Mesenchymal stem cell (in vitro differentiated cells and primary cell): ENCODE data around the gene CYBA.
A peak's percentile ranks its signal among the peaks of the same experiment; 100 is the strongest.

Experiments
- DNase-seq: peaks from one replicate; pipeline ENCODE4 v3.0.0-alpha.2; 2013
- H2AFZ ChIP-seq: one replicate; pipeline ENCODE4 v1.6.1; 2013; ENCODE audit warnings: low read depth, mild to moderate bottlenecking, control low read depth, inconsistent platforms, low read length, moderate library complexity
- H2AK5ac ChIP-seq: 2 replicates; pipeline ENCODE4 v1.6.1; 2013; ENCODE audit warnings: low read length, moderate library complexity, mild to moderate bottlenecking, inconsistent platforms; ENCODE audit not compliant: severe bottlenecking
- H2BK120ac ChIP-seq: one replicate; pipeline ENCODE4 v1.6.1; 2013; ENCODE audit warnings: low read depth, mild to moderate bottlenecking, inconsistent platforms, low read length, moderate library complexity
- H2BK12ac ChIP-seq, 2 experiments: one replicate each; pipeline ENCODE4 v1.6.1; 2013; ENCODE audit warnings: inconsistent platforms in 2 of 2, low read length in 2 of 2, mild to moderate bottlenecking in 2 of 2, moderate library complexity in 2 of 2, control low read depth in 1 of 2
- H2BK15ac ChIP-seq: one replicate; pipeline ENCODE4 v1.6.1; 2013; ENCODE audit warnings: mild to moderate bottlenecking, low read depth, inconsistent platforms; ENCODE audit not compliant: poor library complexity, severe bottlenecking
- H2BK5ac ChIP-seq: 2 replicates; pipeline ENCODE4 v1.6.1; 2013; ENCODE audit warnings: low read depth, mild to moderate bottlenecking, low read length, control low read depth, inconsistent platforms; ENCODE audit not compliant: poor library complexity, severe bottlenecking
- H3K14ac ChIP-seq, 2 experiments: one replicate each; pipeline ENCODE4 v1.6.1; 2013; ENCODE audit warnings: inconsistent platforms in 2 of 2, low read length in 2 of 2, control low read depth in 1 of 2, mild to moderate bottlenecking in 1 of 2, moderate library complexity in 1 of 2
- H3K18ac ChIP-seq, 2 experiments: one replicate each; pipeline ENCODE4 v1.6.1; 2013; ENCODE audit warnings: inconsistent platforms in 2 of 2, low read length in 2 of 2, control low read depth in 1 of 2, low read depth in 1 of 2, mild to moderate bottlenecking in 1 of 2
- H3K23ac ChIP-seq, 2 experiments: one replicate each; pipeline ENCODE4 v1.6.1; 2013; ENCODE audit warnings: inconsistent platforms in 2 of 2, low read length in 2 of 2, mild to moderate bottlenecking in 2 of 2, moderate library complexity in 2 of 2, control low read depth in 1 of 2
- H3K27ac ChIP-seq: 2 replicates; pipeline ENCODE4 v1.5.1; 2013; ENCODE audit warnings: mild to moderate bottlenecking, moderate library complexity, low read length, control low read depth, inconsistent platforms; ENCODE audit not compliant: poor library complexity, severe bottlenecking
- H3K27me3 ChIP-seq, 2 experiments: 2 replicates each; pipeline versions ENCODE4 v1.6.1 to v1.7.0; 2013; ENCODE audit warnings: low read length in 2 of 2, mild to moderate bottlenecking in 2 of 2, moderate library complexity in 2 of 2, control low read depth in 1 of 2, inconsistent platforms in 1 of 2; ENCODE audit not compliant: control insufficient read depth in 1 of 2, insufficient read depth in 1 of 2
- H3K36me3 ChIP-seq, 2 experiments: 2 replicates each; pipeline versions ENCODE4 v1.6.1 to v1.7.0; 2013; ENCODE audit warnings: low read length in 2 of 2, control low read depth in 1 of 2, inconsistent platforms in 1 of 2, low read depth in 1 of 2, mild to moderate bottlenecking in 1 of 2; ENCODE audit not compliant: insufficient read depth in 2 of 2, control insufficient read depth in 1 of 2
- H3K4ac ChIP-seq, 2 experiments: one replicate each; pipeline ENCODE4 v1.6.1; 2013; ENCODE audit warnings: inconsistent platforms in 2 of 2, low read length in 2 of 2, mild to moderate bottlenecking in 2 of 2, moderate library complexity in 2 of 2, control low read depth in 1 of 2, low read depth in 1 of 2
- H3K4me1 ChIP-seq: 2 replicates; pipeline ENCODE4 v1.6.1; 2013; ENCODE audit warnings: low read depth, low read length, control low read depth; ENCODE audit not compliant: control insufficient read depth, insufficient read depth
- H3K4me2 ChIP-seq: 2 replicates; pipeline ENCODE4 v1.6.1; 2013; ENCODE audit warnings: low read length, mild to moderate bottlenecking, inconsistent platforms; ENCODE audit not compliant: poor library complexity, severe bottlenecking
- H3K4me3 ChIP-seq, 2 experiments: 2 replicates each; pipeline versions ENCODE4 v1.5.1 to v1.7.0; 2013; ENCODE audit warnings: low read length in 2 of 2, mild to moderate bottlenecking in 2 of 2, control low read depth in 1 of 2, low read depth in 1 of 2; ENCODE audit not compliant: insufficient read depth in 1 of 2
- H3K79me1 ChIP-seq: replicated peaks from 2 replicates; pipeline ENCODE4 v1.6.1; 2013; ENCODE audit warnings: mild to moderate bottlenecking, control low read depth, low read length, inconsistent platforms; ENCODE audit not compliant: poor library complexity, severe bottlenecking
- H3K9ac ChIP-seq: 2 replicates; pipeline ENCODE4 v1.7.0; 2013; ENCODE audit warnings: mild to moderate bottlenecking, low read length, moderate library complexity
- H3K9me3 ChIP-seq: 2 replicates; pipeline ENCODE4 v1.7.0; 2013; ENCODE audit warnings: mild to moderate bottlenecking, low read length; ENCODE audit not compliant: control insufficient read depth
- H4K8ac ChIP-seq: one replicate; pipeline ENCODE4 v1.6.1; 2013; ENCODE audit warnings: inconsistent platforms, mild to moderate bottlenecking, low read length, moderate library complexity
- H4K91ac ChIP-seq: one replicate; pipeline ENCODE4 v1.6.1; 2013; ENCODE audit warnings: mild to moderate bottlenecking, low read length, inconsistent platforms
- WGBS: methylation state at CpG from one replicate; pipeline ENCODE4 v1.1.7; 2013; ENCODE audit warnings: mixed read lengths; 5-methylcytosine and 5-hydroxymethylcytosine counted together

CYBA gene

DNA sequence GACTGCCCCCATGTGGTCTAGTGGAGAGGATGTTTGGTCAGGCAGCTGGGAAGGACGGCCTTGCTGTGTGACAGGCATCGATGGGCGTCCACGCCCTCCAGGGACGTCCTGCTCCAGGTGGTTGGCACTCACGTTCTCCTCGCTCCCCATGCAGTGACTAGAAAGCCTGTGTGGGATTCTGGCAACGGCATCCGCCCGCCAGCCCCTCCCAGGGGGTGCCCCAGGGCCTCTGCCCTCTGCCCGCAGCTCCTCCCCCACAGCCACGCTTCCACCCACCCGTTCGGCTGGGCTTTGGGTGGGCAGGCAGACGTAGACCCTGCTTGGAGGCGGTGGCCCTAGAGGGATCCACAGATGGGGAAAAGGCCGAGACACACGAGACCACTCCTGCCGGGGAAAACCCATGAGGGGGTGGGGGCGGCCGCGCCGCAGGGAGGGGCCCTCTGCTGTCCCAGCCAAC, 17.1 kb downstream of the CYBA start:
- Histone ChIP-seq H3K14ac (no peak overlapping the region), H4K8ac (no peak overlapping the region), H3K9me3 (no peaks in the 10 kb centered on the region), H2BK12ac (no peak overlapping the region), H3K4me1 (peaks cover 26% of the 10 kb centered on the region), H3K23ac (no peak overlapping the region), H3K4me2 (peak overlapping the region; percentile 96), H3K79me1 (peaks cover 2% of the 10 kb centered on the region), H2BK5ac (no peak overlapping the region), H3K18ac (peak overlapping the region in 1 of 2 experiments; percentile 86), H3K27ac (no peak overlapping the region), H2AK5ac (no peak overlapping the region), H2BK15ac (no peak overlapping the region), H2AFZ (no peak overlapping the region), H3K9ac (no peak overlapping the region), H3K36me3 (peaks cover 30 to 39% of the 10 kb centered on the region in 2 experiments), H3K4me3 (peak overlapping the region in 1 of 2 experiments; percentile 58), H3K4ac (no peak overlapping the region), H4K91ac (no peak overlapping the region), H2BK120ac (no peak overlapping the region), H3K27me3 (peaks cover 6 to 31% of the 10 kb centered on the region in 2 experiments)
- 61% methylated on average over 23 of the region's 23 CpGs for WGBS
- DNase-seq, result peak; percentile 57

DNA sequence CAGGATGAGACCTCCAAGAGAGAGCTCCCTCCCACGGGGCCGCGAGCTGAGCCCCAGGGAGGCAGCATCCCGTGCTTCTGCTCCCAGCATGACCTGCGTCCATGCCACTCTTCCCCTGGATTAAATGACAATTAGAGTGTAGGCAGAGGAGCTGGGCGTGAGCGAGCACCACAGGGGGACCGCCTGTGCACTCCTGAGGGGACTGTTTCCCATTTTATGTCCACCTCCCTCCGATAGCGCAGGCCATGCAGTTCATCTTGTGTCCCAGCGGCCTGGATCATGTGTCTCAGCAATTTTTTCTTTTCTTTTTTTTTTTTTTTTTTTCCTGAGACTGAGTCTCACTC, 18.3 kb downstream of the CYBA start:
- Histone ChIP-seq H3K27ac (no peak overlapping the region), H3K9me3 (no peaks in the 10 kb centered on the region), H3K4ac (no peak overlapping the region), H3K14ac (no peak overlapping the region), H3K4me3 (no peak overlapping the region), H3K79me1 (peaks cover 2% of the 10 kb centered on the region), H2BK5ac (no peak overlapping the region), H3K18ac (no peak overlapping the region), H3K27me3 (peaks cover 0 to 20% of the 10 kb centered on the region in 2 experiments), H2AFZ (no peak overlapping the region), H3K23ac (no peak overlapping the region), H3K4me2 (no peak overlapping the region), H4K8ac (no peak overlapping the region), H3K9ac (no peak overlapping the region), H3K36me3 (peaks cover 42 to 51% of the 10 kb centered on the region in 2 experiments), H2AK5ac (no peak overlapping the region), H2BK12ac (no peak overlapping the region), H2BK15ac (no peak overlapping the region), H4K91ac (no peak overlapping the region), H2BK120ac (no peak overlapping the region), H3K4me1 (peaks cover 24% of the 10 kb centered on the region)
- no peak for DNase-seq
- 96% methylated on average over 11 of the region's 11 CpGs for WGBS

DNA sequence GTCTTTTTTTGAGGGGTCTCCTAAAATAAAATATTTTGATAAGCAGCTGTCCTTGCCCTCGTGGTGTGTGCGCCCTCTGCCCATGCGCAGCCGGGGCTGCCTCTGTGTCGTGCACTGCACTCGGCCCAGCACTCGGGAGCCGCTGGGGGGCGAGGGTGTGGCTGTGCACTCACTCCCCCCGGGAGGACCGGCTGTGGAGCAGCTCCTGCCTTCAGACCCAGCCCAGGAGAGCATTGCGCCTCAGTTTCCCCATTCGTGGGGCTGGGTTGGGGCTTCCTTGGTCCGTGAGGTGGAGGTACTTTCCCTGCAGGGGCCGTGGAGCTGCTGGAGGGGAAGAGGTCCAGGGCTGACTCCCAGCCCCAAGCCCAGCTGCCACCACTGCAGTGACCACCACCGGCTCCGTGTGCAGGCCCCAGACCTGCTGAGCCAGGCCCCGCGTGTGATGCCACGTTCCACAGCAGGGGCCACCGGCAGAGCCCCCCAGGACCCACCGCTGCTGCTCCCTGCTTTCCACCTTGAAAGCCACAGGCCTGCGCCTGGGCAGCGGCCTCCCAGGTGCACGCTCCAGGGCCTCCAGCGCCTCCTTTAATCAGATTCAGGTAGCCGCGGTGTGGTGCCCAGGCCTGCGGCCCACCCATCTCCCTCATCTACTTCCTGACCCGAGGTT, 18.8 kb downstream of the CYBA start:
- WGBS, result 95% methylated on average over 30 of the region's 30 CpGs
- no peak overlapping the region for H3K14ac ChIP-seq
- H3K4ac ChIP-seq, result no peak overlapping the region

DNA sequence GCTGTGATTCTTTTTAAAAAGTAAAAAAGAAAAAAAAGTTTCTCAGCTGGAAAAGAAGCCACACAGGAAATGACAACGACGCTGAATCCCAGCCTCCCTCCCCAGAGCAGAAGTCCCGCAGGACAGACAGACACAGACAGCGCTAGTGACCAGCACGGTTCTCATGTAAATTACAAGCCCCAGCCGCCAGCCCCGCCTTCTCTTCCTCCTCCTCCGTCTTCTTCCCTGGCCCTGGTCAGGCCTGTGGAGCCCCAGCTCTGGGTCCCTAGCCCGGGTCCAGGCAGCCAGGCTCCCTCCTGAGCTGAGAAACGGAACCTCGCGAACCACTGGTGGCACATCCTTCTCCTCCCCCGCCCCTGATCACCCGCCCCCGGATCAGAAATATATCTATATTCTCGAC, 19.5 kb downstream of the CYBA start:
- Histone ChIP-seq H3K4me2 (no peak overlapping the region), H2BK15ac (no peak overlapping the region), H3K18ac (no peak overlapping the region), H3K27ac (no peak overlapping the region), H2AK5ac (no peak overlapping the region), H4K8ac (no peak overlapping the region), H3K23ac (no peak overlapping the region), H3K9ac (no peak overlapping the region), H2BK12ac (no peak overlapping the region), H3K4ac (no peak overlapping the region), H2BK5ac (no peak overlapping the region), H3K36me3 (peaks cover 52 to 61% of the 10 kb centered on the region in 2 experiments), H2BK120ac (no peak overlapping the region), H3K4me1 (peaks cover 22% of the 10 kb centered on the region), H3K4me3 (no peak overlapping the region), H3K9me3 (no peaks in the 10 kb centered on the region), H2AFZ (no peak overlapping the region), H3K79me1 (peaks cover 2% of the 10 kb centered on the region), H3K14ac (no peak overlapping the region), H3K27me3 (peaks cover 0 to 12% of the 10 kb centered on the region in 2 experiments), H4K91ac (no peak overlapping the region)
- WGBS, result 72% methylated on average over 12 of the region's 16 CpGs
- no peak for DNase-seq

More for the DNA sequence above, 18.8 kb downstream of the CYBA start:
- H2BK120ac ChIP-seq, result no peak overlapping the region
- no peak overlapping the region for H2BK15ac ChIP-seq
- H3K9me3 ChIP-seq, result no peaks in the 10 kb centered on the region
- H2AFZ ChIP-seq, result no peak overlapping the region
- no peak overlapping the region for H2AK5ac ChIP-seq
- H3K18ac ChIP-seq, result no peak overlapping the region
- no peak for DNase-seq
- no peak overlapping the region for H3K9ac ChIP-seq
- H3K4me2 ChIP-seq, result no peak overlapping the region
- no peak overlapping the region for H4K8ac ChIP-seq
- peak overlapping the region in 1 of 2 experiments; percentile 14 for H3K4me3 ChIP-seq
- H3K27me3 ChIP-seq, result peaks cover 0 to 17% of the 10 kb centered on the region in 2 experiments
- H3K36me3 ChIP-seq, result peaks cover 47 to 56% of the 10 kb centered on the region in 2 experiments
- no peak overlapping the region for H2BK12ac ChIP-seq
- H3K4me1 ChIP-seq, result peaks cover 23% of the 10 kb centered on the region
- peaks cover 2% of the 10 kb centered on the region for H3K79me1 ChIP-seq
- H3K23ac ChIP-seq, result no peak overlapping the region
- H2BK5ac ChIP-seq, result no peak overlapping the region
- no peak overlapping the region for H4K91ac ChIP-seq
- no peak overlapping the region for H3K27ac ChIP-seq
